Left ventricle myocardium inferior (tissue), 1 donor: ENCODE measurements around the gene DNAH8. TPM values are rescaled to one million over a fixed set of nuclear protein-coding genes. Genes with fewer than 3 reads are reported as not detected.

ENCODE experiments used
- DNase-seq: peaks from one replicate; pipeline ENCODE4 v3.0.0-alpha.2; 2020
- H3K27ac ChIP-seq: fragments of 200-600 bp; replicated peaks from 2 replicates; pipeline ENCODE4 v1.8.0; 2021
- H3K27me3 ChIP-seq: fragments of 200-600 bp; 2 replicates; pipeline ENCODE4 v1.8.0; 2021; ENCODE audit warnings: low read depth
- H3K36me3 ChIP-seq: fragments of 200-600 bp; 2 replicates; pipeline ENCODE4 v1.8.0; 2021
- H3K4me1 ChIP-seq: fragments of 200-600 bp; 2 replicates; pipeline ENCODE4 v1.8.0; 2021
- H3K4me3 ChIP-seq: fragments of 200-600 bp; 2 replicates; pipeline ENCODE4 v1.8.0; 2021; ENCODE audit warnings: mild to moderate bottlenecking, moderate library complexity
- H3K9me3 ChIP-seq: fragments of 200-600 bp; replicated peaks from 2 replicates; pipeline ENCODE4 v1.8.0; 2021
- intact Hi-C: fragments of 100-400 bp; cut with micrococcal nuclease; formaldehyde crosslinking; loops from one replicate; pipeline ENCODE4 v1.11.0; 2022
- total RNA-seq: library from RNA; stranded (reverse); fragmentation: NEBNext Ultra II Directional; extraction: Animal tissue kit (Norgen Biotek cat#: 25700); gene quantifications from one replicate; pipeline ENCODE4 v1.2.1, GENCODE V29; 2021
- TF ChIP-seq, protein P1 (sequence below): fragments of 200-600 bp; IDR thresholded peaks from 2 replicates; pipeline ENCODE4 v1.8.0; 2021; ENCODE audit warnings: antibody characterized with exemption, mild to moderate bottlenecking, borderline replicate concordance
- donor health status: DM: no; HTN: yes; CAD: no; lungs with severe emphysema.

DNAH8 gene
- total RNA-seq, 1 donor from 2014 or later: 0.03 TPM

DNA sequence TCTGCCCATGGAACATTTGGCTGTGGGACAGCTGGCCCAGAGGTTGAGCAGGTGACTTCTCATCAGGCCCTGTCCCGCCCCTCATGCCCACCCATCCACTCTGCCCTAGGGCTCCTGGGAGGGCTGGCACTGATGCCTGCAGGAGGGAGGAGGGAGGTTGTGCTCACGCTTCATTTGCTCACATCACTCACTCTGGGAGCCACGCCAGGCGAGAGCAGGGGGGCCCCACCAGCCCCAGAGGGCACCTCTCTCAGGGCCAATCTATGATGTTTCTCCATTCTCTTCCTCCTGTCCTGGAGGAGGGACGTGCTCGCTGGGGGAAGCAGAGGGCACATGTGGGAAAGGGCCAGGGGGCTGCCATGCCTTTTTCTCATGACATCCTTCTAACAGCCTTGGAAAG lies 322.6 kb downstream of the DNAH8 start:
- Histone ChIP-seq H3K9me3 (no peaks in the 10 kb centered on the region), H3K27me3 (peaks cover 65% of the 10 kb centered on the region), H3K27ac (no peak overlapping the region), H3K4me3 (no peak overlapping the region), H3K36me3 (no peaks in the 10 kb centered on the region), H3K4me1 (peaks cover 7% of the 10 kb centered on the region)
- TF ChIP-seq, protein P1, sequence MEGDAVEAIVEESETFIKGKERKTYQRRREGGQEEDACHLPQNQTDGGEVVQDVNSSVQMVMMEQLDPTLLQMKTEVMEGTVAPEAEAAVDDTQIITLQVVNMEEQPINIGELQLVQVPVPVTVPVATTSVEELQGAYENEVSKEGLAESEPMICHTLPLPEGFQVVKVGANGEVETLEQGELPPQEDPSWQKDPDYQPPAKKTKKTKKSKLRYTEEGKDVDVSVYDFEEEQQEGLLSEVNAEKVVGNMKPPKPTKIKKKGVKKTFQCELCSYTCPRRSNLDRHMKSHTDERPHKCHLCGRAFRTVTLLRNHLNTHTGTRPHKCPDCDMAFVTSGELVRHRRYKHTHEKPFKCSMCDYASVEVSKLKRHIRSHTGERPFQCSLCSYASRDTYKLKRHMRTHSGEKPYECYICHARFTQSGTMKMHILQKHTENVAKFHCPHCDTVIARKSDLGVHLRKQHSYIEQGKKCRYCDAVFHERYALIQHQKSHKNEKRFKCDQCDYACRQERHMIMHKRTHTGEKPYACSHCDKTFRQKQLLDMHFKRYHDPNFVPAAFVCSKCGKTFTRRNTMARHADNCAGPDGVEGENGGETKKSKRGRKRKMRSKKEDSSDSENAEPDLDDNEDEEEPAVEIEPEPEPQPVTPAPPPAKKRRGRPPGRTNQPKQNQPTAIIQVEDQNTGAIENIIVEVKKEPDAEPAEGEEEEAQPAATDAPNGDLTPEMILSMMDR: no peak
- intact Hi-C loops: no loop called here
- no peak for DNase-seq

DNA sequence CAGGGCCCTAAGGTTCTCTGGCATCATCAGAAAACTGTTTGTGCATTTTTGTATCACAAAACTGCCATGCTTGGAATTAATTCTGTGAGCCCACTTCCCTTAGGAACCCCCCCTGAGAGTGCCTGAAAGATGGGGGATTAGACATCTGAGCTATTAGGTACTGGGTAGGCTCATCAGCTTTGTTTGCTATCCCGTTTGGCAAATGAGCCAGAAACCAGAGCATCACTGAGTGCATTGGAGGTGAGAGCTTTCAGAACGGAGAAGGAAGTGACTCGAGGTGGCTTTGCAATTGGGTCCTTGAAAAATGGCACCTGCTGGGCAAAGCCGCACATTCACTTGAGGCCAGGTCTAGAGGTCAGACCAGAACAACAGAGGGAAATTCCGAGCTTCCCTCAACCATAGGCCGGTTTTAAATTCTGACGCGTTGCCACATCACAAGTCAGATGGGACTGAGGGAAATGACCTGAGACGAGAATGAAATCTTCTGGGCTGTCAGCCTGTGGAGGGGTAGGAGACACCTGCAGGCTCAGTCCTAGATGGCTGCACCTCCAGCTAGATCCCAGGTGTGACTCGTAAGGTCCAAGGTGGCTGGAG lies 325.1 kb downstream of the DNAH8 start:
- no peak for DNase-seq
- TF ChIP-seq, protein P1: no peak
- Histone ChIP-seq H3K4me1 (peaks cover 7% of the 10 kb centered on the region), H3K36me3 (no peaks in the 10 kb centered on the region), H3K9me3 (no peaks in the 10 kb centered on the region), H3K4me3 (no peak overlapping the region), H3K27ac (no peak overlapping the region), H3K27me3 (peaks cover 54% of the 10 kb centered on the region)
- intact Hi-C loops: no loop called here

DNA sequence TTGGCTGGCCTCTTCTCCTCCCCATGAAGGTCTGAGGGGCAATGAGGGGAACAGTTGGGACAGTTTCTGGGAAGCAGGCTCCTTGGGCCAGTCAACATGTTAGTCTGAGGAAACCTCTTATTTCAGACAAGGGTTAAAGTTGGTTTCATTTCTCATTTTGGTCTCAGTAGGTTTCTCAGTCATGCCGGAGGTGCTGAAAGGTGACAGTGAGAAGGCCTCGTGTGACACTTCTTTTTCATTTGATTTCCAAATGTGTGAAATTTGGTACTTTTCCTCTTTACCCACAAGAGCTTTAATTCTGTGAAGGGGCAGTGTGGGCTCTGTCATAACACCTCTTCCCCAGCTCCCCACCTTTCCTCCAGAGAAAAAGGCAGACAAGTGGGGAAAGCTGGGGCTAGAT lies 326.0 kb downstream of the DNAH8 start:
- no peaks in the 10 kb centered on the region for H3K36me3 ChIP-seq
- no peak for DNase-seq
- TF ChIP-seq, protein P1: no peak
- peaks cover 49% of the 10 kb centered on the region for H3K27me3 ChIP-seq
- intact Hi-C loops: no loop called here
- H3K27ac ChIP-seq: no peak overlapping the region
- H3K9me3 ChIP-seq: no peaks in the 10 kb centered on the region
- H3K4me3 ChIP-seq: no peak overlapping the region
- peaks cover 7% of the 10 kb centered on the region for H3K4me1 ChIP-seq

DNA sequence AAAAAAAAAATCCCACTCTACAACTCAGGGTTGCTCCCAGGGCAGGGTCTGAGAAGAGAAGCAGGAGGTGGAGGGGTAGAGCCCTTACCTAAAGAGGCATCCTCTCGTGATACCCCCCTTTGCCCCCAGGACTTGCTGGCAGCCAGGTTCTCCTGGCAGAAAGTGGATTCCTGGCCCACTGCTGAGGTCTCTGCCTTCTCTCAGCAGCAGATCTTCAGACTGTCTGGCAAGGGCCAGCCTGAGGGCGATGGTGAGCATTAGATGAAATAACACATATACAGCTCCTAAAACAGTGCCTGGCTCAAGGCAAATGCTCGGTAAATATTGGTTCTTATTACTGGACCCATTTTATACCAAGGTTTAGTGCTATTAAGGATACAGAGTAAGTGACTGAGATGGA lies 328.7 kb downstream of the DNAH8 start:
- no peak for DNase-seq
- TF ChIP-seq, protein P1: no peak
- no peaks in the 10 kb centered on the region for H3K36me3 ChIP-seq
- H3K27me3 ChIP-seq: peaks cover 60% of the 10 kb centered on the region
- no peak overlapping the region for H3K27ac ChIP-seq
- H3K4me1 ChIP-seq: peaks cover 8% of the 10 kb centered on the region
- intact Hi-C loops: no loop called here
- H3K9me3 ChIP-seq: no peaks in the 10 kb centered on the region
- no peak overlapping the region for H3K4me3 ChIP-seq

DNA sequence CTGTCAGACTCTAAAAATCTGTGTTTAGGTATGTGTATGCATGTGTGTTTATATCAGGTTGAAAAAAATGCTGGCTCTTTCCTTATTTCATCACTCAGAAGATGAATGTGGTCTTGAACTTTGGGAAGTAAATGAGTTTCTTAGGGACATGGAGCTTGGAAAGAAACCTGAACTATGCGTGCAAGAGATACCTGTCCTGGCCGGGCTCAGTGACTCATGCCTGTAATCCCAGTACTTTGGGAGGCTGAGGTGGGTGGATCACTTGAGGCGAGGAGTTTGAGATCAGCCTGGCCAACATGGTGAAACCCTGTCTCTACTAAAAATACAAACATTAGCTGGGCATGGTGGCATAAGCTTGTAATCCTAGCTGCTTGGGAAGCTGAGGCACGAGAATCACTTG lies 329.1 kb downstream of the DNAH8 start:
- peaks cover 60% of the 10 kb centered on the region for H3K27me3 ChIP-seq

More for the DNA sequence above, 329.1 kb downstream of the DNAH8 start:
- no peak for DNase-seq
- no peak overlapping the region for H3K27ac ChIP-seq
- intact Hi-C loops: no loop called here
- no peaks in the 10 kb centered on the region for H3K9me3 ChIP-seq
- no peak overlapping the region for H3K4me3 ChIP-seq
- peaks cover 11% of the 10 kb centered on the region for H3K4me1 ChIP-seq
- TF ChIP-seq, protein P1: no peak
- H3K36me3 ChIP-seq: no peaks in the 10 kb centered on the region
